Esophagus muscularis mucosa (tissue), 4 donors: ENCODE data around the gene CDC42BPA. TPM values are rescaled to one million over a fixed set of nuclear protein-coding genes. Genes with fewer than 3 reads are reported as not detected.
A peak's percentile ranks its signal among the peaks of the same experiment; 100 is the strongest.

Experiments
- DNase-seq: peaks from one replicate; pipeline ENCODE4 v3.0.0-alpha.2; 2017; ENCODE audit errors: extremely low spot score
- H3K27ac ChIP-seq, 4 donors: fragments of 200-600 bp; sonication (generic); replicated peaks in 1 of 4; 1 replicate in 3 of 4; 2 replicates in 1 of 4; pipeline ENCODE4 v1.5.1; 2016 to 2019; ENCODE audit warnings: mild to moderate bottlenecking in 1 of 4
- H3K27me3 ChIP-seq, 4 donors: fragments of 200-600 bp; sonication (generic); one replicate each; pipeline versions ENCODE4 v1.5.1 to v1.6.0; 2016 to 2019
- H3K36me3 ChIP-seq, 4 donors: fragments of 200-600 bp; sonication (generic); one replicate each; pipeline ENCODE4 v1.5.1; 2016 to 2019
- H3K4me1 ChIP-seq, 4 donors: fragments of 200-600 bp; sonication (generic); one replicate each; pipeline ENCODE4 v1.5.1; 2016 to 2019
- H3K4me3 ChIP-seq, 4 donors: fragments of 200-600 bp; sonication (generic); 1 replicate in 2 of 4; 2 replicates in 2 of 4; pipeline ENCODE4 v1.5.1; 2016 to 2019; ENCODE audit warnings: mild to moderate bottlenecking in 4 of 4, moderate library complexity in 1 of 4
- H3K9me3 ChIP-seq, 4 donors: fragments of 200-600 bp; sonication (generic); 1 replicate in 3 of 4; 2 replicates in 1 of 4; pipeline ENCODE4 v1.5.1; 2016 to 2019
- EP300 ChIP-seq: sonication (generic); formaldehyde crosslinking; IDR thresholded peaks from one replicate; pipeline ENCODE4 v1.6.1; 2017; ENCODE audit warnings: antibody characterized with exemption
- POLR2A ChIP-seq: fragments of 450-650 bp; IDR thresholded peaks from one replicate; pipeline ENCODE4 v1.6.1; 2017; ENCODE audit warnings: antibody characterized with exemption, moderate library complexity, mild to moderate bottlenecking, low read depth
- POLR2AphosphoS5 ChIP-seq, 2 donors: sonication (generic); formaldehyde crosslinking; IDR thresholded peaks; one replicate each; pipeline ENCODE4 v1.6.1; 2017; ENCODE audit warnings: antibody characterized with exemption in 2 of 2
- WGBS: methylation state at CpG from one replicate; pipeline ENCODE4 v1.1.5; 2018; 5-methylcytosine and 5-hydroxymethylcytosine counted together
- intact Hi-C: fragments of 100-400 bp; cut with DNase I; formaldehyde crosslinking; loops from one replicate; pipeline ENCODE4 v1.15.1; 2023
- total RNA-seq, 4 donors: library from RNA; depleted of rRNA; stranded (reverse); fragments of >200 nt; gene quantifications; one replicate each; pipeline versions ENCODE4 v1.1.0 to v1.2.1, GENCODE V29; 2016
- TF ChIP-seq, protein P1 (sequence below), 3 experiments: fragments of 200-600 bp in 2 of 3; fragments of 450-650 bp in 1 of 3; sonication (generic) in 2 of 3; IDR thresholded peaks; one replicate each; pipeline ENCODE4 v1.5.1; 2017 to 2019; ENCODE audit warnings: antibody characterized with exemption in 3 of 3, mild to moderate bottlenecking in 2 of 3, moderate library complexity in 1 of 3

CDC42BPA gene
- total RNA-seq, 4 donors from 2014 or later, result 59.5 to 72.2 (median 69.7) TPM

DNA sequence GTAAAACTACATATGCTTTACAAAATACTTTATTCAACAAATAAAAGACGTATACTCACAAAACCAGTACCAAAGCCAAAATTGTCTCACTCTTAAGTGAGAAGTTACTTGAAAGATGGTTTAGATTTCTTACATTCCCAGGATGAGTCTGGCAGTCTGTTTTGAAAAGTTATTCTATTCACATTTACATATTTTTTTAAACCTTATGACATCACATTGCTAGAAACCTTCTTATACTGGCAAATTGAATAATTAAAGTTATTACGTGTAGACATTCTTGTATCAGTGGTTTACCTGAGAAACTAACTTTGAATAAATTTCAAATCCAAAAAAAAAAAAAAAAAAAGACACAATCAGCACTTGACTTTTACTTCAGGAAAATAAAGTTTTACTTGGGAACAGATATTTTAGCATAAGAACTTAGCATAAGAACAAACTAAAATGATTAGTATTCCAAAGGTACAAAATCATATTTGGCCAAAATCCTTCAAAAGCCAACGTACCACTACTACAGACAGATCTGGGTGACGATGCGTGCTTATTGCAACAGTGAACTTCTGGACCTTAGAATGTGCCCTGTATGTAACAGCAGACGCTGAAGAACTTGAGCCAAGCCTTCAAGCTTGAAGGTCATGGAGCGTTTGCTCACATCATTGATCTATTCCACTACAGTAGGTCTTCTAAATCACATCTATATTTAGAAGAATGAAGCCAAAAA lies 2.5 kb downstream of the CDC42BPA start:
- H3K27ac ChIP-seq, result peak overlapping the region; percentile 87 to 98 (median 96)
- 8% methylated on average over 7 of the region's 7 CpGs for WGBS
- intact Hi-C loops, result loop anchor here (10.0 kb wide), 1 partner anchor 119 kb away; no protein-coding TSS in a partner anchor

DNA sequence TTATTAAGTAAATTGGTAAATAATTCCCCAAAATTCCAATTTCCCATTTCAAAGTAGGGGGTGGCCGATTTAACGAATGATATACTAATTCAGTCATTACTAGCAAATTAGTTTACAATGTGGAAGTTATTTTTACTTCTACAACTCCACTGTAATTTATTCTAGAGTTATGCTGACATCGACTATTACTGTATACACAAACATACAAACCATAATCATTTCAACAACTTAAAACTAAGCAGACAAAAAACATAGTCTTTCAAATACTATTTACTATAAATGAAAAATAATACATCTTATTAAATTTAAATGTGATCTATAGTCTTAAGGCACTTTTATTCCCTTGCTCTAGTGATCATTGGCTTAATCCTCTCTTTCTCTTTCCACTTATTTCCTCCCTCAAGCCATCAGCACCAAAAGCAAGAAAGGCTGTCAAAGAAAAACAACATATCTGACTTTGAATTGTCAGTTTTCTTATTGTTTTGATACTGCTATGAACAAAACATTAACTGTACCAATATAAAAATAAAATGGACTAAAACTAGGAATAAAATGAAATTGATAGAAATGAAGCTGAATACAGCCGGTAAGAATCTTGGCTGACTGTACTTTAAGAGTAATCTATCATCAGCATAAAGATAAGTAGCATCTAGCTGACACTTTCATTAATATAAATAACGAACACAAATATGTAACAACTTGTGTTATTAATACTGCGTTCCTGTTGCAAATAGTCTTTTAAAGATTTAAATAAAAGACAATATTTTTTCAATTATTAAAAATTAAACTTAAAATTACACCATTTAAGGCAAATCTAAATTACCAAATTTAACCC lies 4.1 kb downstream of the CDC42BPA start:
- 40% methylated on average over 6 of the region's 6 CpGs for WGBS
- no peaks in the 10 kb centered on the region for H3K9me3 ChIP-seq
- no peaks in the 10 kb centered on the region for H3K27me3 ChIP-seq
- peak overlapping the region; percentile 87 to 97 (median 92) for H3K4me3 ChIP-seq
- TF ChIP-seq, protein P1, sequence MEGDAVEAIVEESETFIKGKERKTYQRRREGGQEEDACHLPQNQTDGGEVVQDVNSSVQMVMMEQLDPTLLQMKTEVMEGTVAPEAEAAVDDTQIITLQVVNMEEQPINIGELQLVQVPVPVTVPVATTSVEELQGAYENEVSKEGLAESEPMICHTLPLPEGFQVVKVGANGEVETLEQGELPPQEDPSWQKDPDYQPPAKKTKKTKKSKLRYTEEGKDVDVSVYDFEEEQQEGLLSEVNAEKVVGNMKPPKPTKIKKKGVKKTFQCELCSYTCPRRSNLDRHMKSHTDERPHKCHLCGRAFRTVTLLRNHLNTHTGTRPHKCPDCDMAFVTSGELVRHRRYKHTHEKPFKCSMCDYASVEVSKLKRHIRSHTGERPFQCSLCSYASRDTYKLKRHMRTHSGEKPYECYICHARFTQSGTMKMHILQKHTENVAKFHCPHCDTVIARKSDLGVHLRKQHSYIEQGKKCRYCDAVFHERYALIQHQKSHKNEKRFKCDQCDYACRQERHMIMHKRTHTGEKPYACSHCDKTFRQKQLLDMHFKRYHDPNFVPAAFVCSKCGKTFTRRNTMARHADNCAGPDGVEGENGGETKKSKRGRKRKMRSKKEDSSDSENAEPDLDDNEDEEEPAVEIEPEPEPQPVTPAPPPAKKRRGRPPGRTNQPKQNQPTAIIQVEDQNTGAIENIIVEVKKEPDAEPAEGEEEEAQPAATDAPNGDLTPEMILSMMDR (IDR thresholded peaks at IDR 0.05), result no peak
- TF ChIP-seq POLR2A (no peak), POLR2AphosphoS5 (IDR thresholded peaks at IDR 0.05) (no peak), EP300 (no peak)
- no peak for DNase-seq
- H3K36me3 ChIP-seq, result no peaks in the 10 kb centered on the region
- H3K27ac ChIP-seq, result no peak overlapping the region
- intact Hi-C loops, result loop anchor here (10.0 kb wide), 1 partner anchor 121 kb away; no protein-coding TSS in a partner anchor
- peaks cover 4 to 34% (median 29%) of the 10 kb centered on the region in 4 donors for H3K4me1 ChIP-seq

More for the DNA sequence above, 2.5 kb downstream of the CDC42BPA start:
- H3K27me3 ChIP-seq, result no peaks in the 10 kb centered on the region
- peak overlapping the region; percentile 87 to 97 (median 92) for H3K4me3 ChIP-seq
- no peak for TF ChIP-seq EP300
- peak in 1 of 2 donors; percentile 71 for TF ChIP-seq POLR2AphosphoS5 (IDR thresholded peaks at IDR 0.05)
- H3K9me3 ChIP-seq, result no peaks in the 10 kb centered on the region
- peaks cover 8 to 30% (median 21%) of the 10 kb centered on the region in 4 donors for H3K4me1 ChIP-seq
- DNase-seq, result no peak
- H3K36me3 ChIP-seq, result no peaks in the 10 kb centered on the region

DNA sequence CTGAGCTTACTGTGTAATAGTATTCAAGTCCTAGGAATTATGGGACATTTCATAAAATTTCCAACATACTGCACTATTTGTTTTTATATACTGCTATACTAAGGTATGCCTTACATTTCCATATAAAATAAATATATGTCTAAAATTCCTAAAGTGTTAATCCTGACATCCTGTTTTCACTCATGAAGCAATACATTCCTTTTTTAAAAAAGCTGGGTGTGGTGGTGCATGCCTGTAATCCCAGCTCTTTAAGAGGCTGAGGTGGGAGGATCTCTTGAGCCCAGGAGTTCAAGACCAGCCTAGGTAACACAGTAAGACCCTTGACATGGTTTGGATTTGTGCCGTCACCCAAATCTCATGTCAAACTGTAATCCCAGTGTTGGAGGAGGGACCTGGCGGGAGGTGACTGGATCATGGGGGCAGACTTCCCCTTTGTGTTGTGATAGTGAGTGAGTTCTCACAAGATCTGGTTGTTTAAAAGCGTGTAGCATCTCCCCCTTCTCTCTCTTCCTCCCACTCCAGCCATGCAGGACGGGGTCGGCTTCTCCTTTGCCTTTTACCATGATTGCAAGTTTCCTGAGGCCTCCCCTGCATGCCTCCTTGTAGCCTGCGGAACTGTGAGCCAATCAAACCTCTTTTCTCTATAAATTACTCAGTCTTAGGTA lies 5.8 kb downstream of the CDC42BPA start:
- intact Hi-C loops, result loop anchor here (10.0 kb wide), 1 partner anchor 122 kb away; no protein-coding TSS in a partner anchor
- no peak overlapping the region for H3K27ac ChIP-seq
- WGBS, result 87% methylated on average over 6 of the region's 6 CpGs

DNA sequence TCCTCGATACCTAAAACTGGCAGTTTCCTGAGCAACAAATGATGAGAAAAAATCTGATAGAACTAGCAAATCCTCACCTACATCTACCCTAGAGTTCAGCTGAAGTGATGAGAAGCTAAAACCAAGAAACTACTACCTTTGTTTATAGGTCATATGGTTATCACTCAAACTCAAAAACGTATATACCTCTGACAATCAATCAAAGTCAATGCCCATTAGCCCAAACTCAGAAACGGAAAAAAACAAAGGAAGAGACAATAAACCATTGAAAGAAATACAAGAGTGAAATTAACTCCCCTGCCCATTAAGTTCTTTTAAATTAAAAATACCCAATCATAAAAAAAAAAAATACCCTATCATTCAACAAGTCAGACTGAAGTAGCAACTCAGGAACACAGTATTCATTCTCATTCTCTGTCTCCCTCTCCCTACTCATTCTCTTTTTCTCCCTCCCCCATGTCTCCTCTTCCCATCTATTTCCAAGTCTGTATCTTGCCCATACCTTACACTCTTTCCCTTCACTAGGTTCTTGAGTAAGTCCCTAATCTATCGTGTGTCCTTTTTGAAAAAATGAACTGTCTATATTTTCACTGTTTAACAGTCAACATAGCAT lies 6.8 kb downstream of the CDC42BPA start:
- no peak for DNase-seq
- Histone ChIP-seq H3K27ac (no peak overlapping the region), H3K4me1 (peaks cover 12 to 49% (median 40%) of the 10 kb centered on the region in 4 donors), H3K27me3 (no peaks in the 10 kb centered on the region), H3K36me3 (no peaks in the 10 kb centered on the region), H3K9me3 (no peaks in the 10 kb centered on the region), H3K4me3 (no peak overlapping the region)
- intact Hi-C loops, result loop anchor here (10.0 kb wide), 1 partner anchor 123 kb away; no protein-coding TSS in a partner anchor
- TF ChIP-seq POLR2A, result no peak
- no peak for TF ChIP-seq EP300
- no peak for TF ChIP-seq POLR2AphosphoS5 (IDR thresholded peaks at IDR 0.05)
- TF ChIP-seq, protein P1 (IDR thresholded peaks at IDR 0.05), result no peak
- WGBS, result 77% methylated on average over 4 of the region's 4 CpGs

More for the DNA sequence above, 5.8 kb downstream of the CDC42BPA start:
- no peak for TF ChIP-seq EP300
- no peak for TF ChIP-seq POLR2AphosphoS5 (IDR thresholded peaks at IDR 0.05)
- TF ChIP-seq POLR2A, result no peak
- TF ChIP-seq, protein P1 (IDR thresholded peaks at IDR 0.05), result no peak
- Histone ChIP-seq H3K27me3 (no peaks in the 10 kb centered on the region), H3K36me3 (no peaks in the 10 kb centered on the region), H3K4me3 (no peak overlapping the region), H3K9me3 (no peaks in the 10 kb centered on the region), H3K4me1 (peaks cover 12 to 45% (median 36%) of the 10 kb centered on the region in 4 donors)
- no peak for DNase-seq
